OCI-LY7 (cell line): Measurements from ENCODE around the gene DUOX2. TPM values are rescaled to one million over a fixed set of nuclear protein-coding genes. Genes with fewer than 3 reads are reported as not detected.

Experiments
- BruUV-seq: library from RNA; stranded (reverse); fragments of 400-500 nt; replicated peaks from 2 replicates; lab custom pipeline; 2021; lab: Mats Ljungman, UMichigan
- CTCF ChIA-PET: fragments of 300-600 bp; sonication (Branson Sonifier 250); formaldehyde crosslinking; loops from one replicate; lab custom pipeline; 2022; ENCODE audit warnings: antibody characterized with exemption; ENCODE audit not compliant: unreplicated experiment; lab: Charles Lee
- POLR2A ChIA-PET: fragments of 300-600 bp; sonication (Branson Sonifier 250); formaldehyde crosslinking; loops from one replicate; lab custom pipeline; 2022; ENCODE audit warnings: antibody characterized with exemption; lab: Charles Lee
- DNase-seq: peaks from one replicate; pipeline ENCODE4 v3.0.0-alpha.2; 2015; ENCODE audit warnings: low spot score
- H2AFZ ChIP-seq: fragments of 200-600 bp; sonication (generic), shearing (Covaris generic); 2 replicates; pipeline ENCODE4 v1.6.1; 2014; ENCODE audit warnings: mild to moderate bottlenecking, antibody characterized with exemption, low read length, moderate library complexity
- H3K27ac ChIP-seq: fragments of 200-600 bp; sonication (generic); 2 replicates; pipeline ENCODE4 v1.5.1; 2014; ENCODE audit warnings: mixed run types, low read depth, mild to moderate bottlenecking, moderate library complexity, low read length, inconsistent platforms; ENCODE audit not compliant: poor library complexity, severe bottlenecking
- H3K36me3 ChIP-seq: fragments of 200-600 bp; sonication (generic); 2 replicates; pipeline ENCODE4 v1.6.1; 2014; ENCODE audit warnings: mild to moderate bottlenecking, antibody characterized with exemption, low read length, moderate library complexity, mixed read lengths; ENCODE audit not compliant: insufficient read depth
- H3K4me1 ChIP-seq: fragments of 200-600 bp; sonication (generic); 2 replicates; pipeline ENCODE4 v1.5.1; 2014; ENCODE audit warnings: mild to moderate bottlenecking, low read length; ENCODE audit not compliant: insufficient read depth, poor library complexity, severe bottlenecking
- H3K4me2 ChIP-seq: fragments of 200-600 bp; sonication (generic); 2 replicates; pipeline ENCODE4 v1.6.1; 2014; ENCODE audit warnings: mild to moderate bottlenecking, low read length
- H3K4me3 ChIP-seq: fragments of 200-600 bp; sonication (generic); 2 replicates; pipeline ENCODE4 v1.5.1; 2014; ENCODE audit warnings: mild to moderate bottlenecking, low read depth, low read length; ENCODE audit not compliant: poor library complexity, severe bottlenecking
- H3K79me2 ChIP-seq: fragments of 200-600 bp; sonication (generic); 2 replicates; pipeline ENCODE4 v1.6.1; 2016; ENCODE audit warnings: low read depth, mild to moderate bottlenecking, low read length, moderate library complexity, mixed read lengths; ENCODE audit not compliant: insufficient read depth
- H3K9me2 ChIP-seq: fragments of 200-600 bp; sonication (generic); 2 replicates; pipeline ENCODE4 v1.6.1; 2016; ENCODE audit warnings: mild to moderate bottlenecking, low read length, mixed read lengths; ENCODE audit not compliant: insufficient read depth
- H3K9me3 ChIP-seq: fragments of 200-600 bp; sonication (generic); 2 replicates; pipeline ENCODE4 v1.6.1; 2014; ENCODE audit warnings: mild to moderate bottlenecking, mixed run types, low read length, mixed read lengths
- H4K20me1 ChIP-seq: fragments of 200-600 bp; sonication (generic); 2 replicates; pipeline ENCODE4 v1.6.1; 2014; ENCODE audit warnings: mild to moderate bottlenecking, antibody characterized with exemption, low read length, moderate library complexity, mixed read lengths; ENCODE audit not compliant: insufficient read depth
- EZH2phosphoT487 ChIP-seq: fragments of 200-600 bp; sonication (generic); IDR thresholded peaks from 2 replicates; pipeline ENCODE4 v1.6.1; 2018; ENCODE audit warnings: low read depth, borderline replicate concordance, mild to moderate bottlenecking, mixed run types, antibody characterized with exemption, low read length, moderate library complexity, mixed read lengths
- intact Hi-C: fragments of 100-400 bp; cut with micrococcal nuclease; formaldehyde crosslinking; loops from one replicate; pipeline ENCODE4 v1.10.0; 2022; ENCODE audit not compliant: unreplicated experiment
- total RNA-seq, 2 experiments: library from RNA; depleted of rRNA in 1 of 2; stranded (reverse); fragments of >200 nt in 1 of 2; shearing (Covaris generic) in 1 of 2; gene quantifications; 2 replicates each; pipeline ENCODE4 v1.2.3, GENCODE V29; 2014 to 2022
- TF ChIP-seq, protein P1 (sequence below): fragments of 200-600 bp; sonication (generic); conservative IDR thresholded peaks from 2 replicates; pipeline ENCODE4 v1.5.1; 2014; ENCODE audit warnings: mild to moderate bottlenecking, antibody characterized with exemption, low read length, moderate library complexity, mixed read lengths

Gene DUOX2
- total RNA-seq, 2 experiments from 2014 or later: 0.03 to 0.06 TPM

DNA sequence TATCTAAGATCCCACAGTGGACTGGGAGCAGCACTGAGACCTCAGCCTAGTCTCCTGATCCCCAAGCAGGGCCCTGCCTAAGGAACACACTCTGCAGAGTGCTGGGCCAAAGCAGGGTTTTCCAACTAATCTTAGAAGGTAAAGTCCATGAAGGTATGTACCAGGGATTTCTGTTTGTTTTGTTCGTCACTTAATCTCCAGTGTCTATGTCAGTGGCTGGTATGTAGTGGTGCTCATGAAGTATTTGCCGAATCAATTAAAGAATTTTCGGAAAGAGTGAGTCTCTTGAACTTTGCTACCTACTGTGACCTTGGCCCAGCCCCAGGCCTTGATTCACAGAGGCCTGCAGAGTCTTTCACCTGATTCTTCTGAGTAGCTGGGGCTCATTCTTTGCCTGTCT lies 17.5 kb upstream of the DUOX2 start:
- no TSS peak for BruUV-seq
- no peak overlapping the region for H3K4me3 ChIP-seq
- no peaks in the 10 kb centered on the region for H3K9me2 ChIP-seq
- TF ChIP-seq EZH2phosphoT487: no peak
- TF ChIP-seq, protein P1, sequence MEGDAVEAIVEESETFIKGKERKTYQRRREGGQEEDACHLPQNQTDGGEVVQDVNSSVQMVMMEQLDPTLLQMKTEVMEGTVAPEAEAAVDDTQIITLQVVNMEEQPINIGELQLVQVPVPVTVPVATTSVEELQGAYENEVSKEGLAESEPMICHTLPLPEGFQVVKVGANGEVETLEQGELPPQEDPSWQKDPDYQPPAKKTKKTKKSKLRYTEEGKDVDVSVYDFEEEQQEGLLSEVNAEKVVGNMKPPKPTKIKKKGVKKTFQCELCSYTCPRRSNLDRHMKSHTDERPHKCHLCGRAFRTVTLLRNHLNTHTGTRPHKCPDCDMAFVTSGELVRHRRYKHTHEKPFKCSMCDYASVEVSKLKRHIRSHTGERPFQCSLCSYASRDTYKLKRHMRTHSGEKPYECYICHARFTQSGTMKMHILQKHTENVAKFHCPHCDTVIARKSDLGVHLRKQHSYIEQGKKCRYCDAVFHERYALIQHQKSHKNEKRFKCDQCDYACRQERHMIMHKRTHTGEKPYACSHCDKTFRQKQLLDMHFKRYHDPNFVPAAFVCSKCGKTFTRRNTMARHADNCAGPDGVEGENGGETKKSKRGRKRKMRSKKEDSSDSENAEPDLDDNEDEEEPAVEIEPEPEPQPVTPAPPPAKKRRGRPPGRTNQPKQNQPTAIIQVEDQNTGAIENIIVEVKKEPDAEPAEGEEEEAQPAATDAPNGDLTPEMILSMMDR: no peak
- ChIA-PET CTCF (no interaction called here), POLR2A (no interaction called here)
- no peaks in the 10 kb centered on the region for H3K4me1 ChIP-seq
- H3K27ac ChIP-seq: no peak overlapping the region
- H2AFZ ChIP-seq: no peak overlapping the region
- DNase-seq: no peak
- no peaks in the 10 kb centered on the region for H3K79me2 ChIP-seq
- H3K9me3 ChIP-seq: no peaks in the 10 kb centered on the region
- intact Hi-C loops: no loop called here
- H3K36me3 ChIP-seq: no peaks in the 10 kb centered on the region
- no peaks in the 10 kb centered on the region for H4K20me1 ChIP-seq
- H3K4me2 ChIP-seq: no peak overlapping the region

DNA sequence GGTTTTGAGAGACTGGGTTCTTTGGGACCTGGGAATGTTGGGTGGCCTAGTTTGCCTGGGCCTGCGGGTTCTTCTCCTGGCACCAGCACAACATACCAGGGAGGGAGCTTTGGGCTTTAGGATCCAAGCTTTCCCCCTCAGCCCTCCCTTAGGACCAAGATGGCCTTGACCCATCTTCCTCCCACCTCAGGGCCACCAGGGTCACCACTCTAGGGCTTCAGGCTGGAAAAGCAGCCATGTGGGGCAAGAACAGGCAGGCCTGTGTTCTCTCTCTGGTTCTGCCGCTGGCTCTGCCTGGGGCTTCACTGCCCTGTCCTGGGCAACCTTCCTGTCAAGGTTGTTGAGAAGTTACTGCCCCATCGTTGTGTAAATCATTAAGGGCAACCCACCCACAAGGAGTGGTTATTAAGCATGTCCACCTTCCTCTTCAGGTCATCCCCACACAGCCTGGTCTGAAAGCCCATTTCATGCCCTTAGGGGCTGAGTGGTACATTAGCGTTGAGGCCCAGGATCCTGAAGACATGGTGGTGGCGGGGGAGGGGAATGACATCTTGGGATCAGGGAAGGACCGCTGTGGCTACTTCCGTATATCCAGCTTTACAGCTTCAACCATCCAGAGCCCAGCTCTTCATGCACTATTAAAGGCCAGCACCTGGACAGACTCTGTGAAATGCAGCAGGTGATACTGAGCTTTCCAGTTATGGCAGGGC lies 16.5 kb upstream of the DUOX2 start:
- Histone ChIP-seq H3K4me1 (no peaks in the 10 kb centered on the region), H2AFZ (no peak overlapping the region), H3K79me2 (no peaks in the 10 kb centered on the region), H3K9me3 (no peaks in the 10 kb centered on the region), H3K9me2 (no peaks in the 10 kb centered on the region), H3K36me3 (no peaks in the 10 kb centered on the region), H3K27ac (no peak overlapping the region), H3K4me3 (no peak overlapping the region), H3K4me2 (no peak overlapping the region), H4K20me1 (no peaks in the 10 kb centered on the region)
- no peak for DNase-seq
- POLR2A ChIA-PET: no interaction called here
- intact Hi-C loops: no loop called here
- CTCF ChIA-PET: no interaction called here
- BruUV-seq: no TSS peak
- TF ChIP-seq EZH2phosphoT487: no peak
- TF ChIP-seq, protein P1: no peak

DNA sequence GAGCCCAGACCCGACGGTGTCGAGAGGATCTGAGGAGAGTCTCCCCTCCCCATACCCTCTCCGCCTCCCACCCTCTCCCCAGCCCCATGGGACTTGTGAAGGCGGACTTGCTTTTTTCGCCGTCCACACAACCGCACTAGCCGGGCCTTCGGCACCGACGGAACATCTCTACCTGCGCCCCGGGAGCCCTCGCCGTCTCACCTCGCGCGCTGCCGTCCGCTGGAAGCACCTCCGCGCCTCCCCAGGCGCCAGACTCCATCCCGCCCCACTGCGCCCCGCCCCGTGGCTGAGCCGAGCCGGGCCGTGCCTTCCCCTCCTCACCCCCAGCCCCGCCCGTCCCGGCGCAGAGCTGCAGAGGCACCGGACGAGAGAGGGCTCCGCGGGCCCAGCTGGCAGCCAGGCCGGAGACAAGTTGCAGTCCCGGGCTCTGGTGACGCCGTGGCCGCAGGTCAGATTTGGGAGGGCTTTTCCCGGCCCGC lies 15.7 kb upstream of the DUOX2 start, which contains the start of the genes DUOX1 and DUOXA1:
Gene DUOX1, plus strand, starts transcription at position 344 of the 479 bp plus-strand sequence. CDS start 1,973 bp downstream, outside the sequence.
Gene DUOXA1, minus strand, starts transcription at position 229 of the 479 bp plus-strand sequence. CDS start 6,865 bp downstream, outside the sequence.
- DNase-seq: no peak
- H2AFZ ChIP-seq: no peak within 1 kb of the TSS
- no peaks in the 10 kb centered on the region for H3K79me2 ChIP-seq
- ChIA-PET CTCF (no interaction called here), POLR2A (no interaction called here)
- no peaks in the 10 kb centered on the region for H3K36me3 ChIP-seq
- no peak within 1 kb of the TSS for H3K4me3 ChIP-seq
- H3K4me2 ChIP-seq: no peak within 1 kb of the TSS
- no peaks in the 10 kb centered on the region for H3K9me3 ChIP-seq
- BruUV-seq: no TSS peak
- H3K4me1 ChIP-seq: no peaks in the 10 kb centered on the region
- H4K20me1 ChIP-seq: no peaks in the 10 kb centered on the region
- no peaks in the 10 kb centered on the region for H3K9me2 ChIP-seq
- intact Hi-C loops: loop anchor here (5.0 kb wide), 1 partner anchor 328 kb away; no protein-coding TSS in a partner anchor
- no peak for TF ChIP-seq EZH2phosphoT487
- TF ChIP-seq, protein P1: no peak
- no peak within 1 kb of the TSS for H3K27ac ChIP-seq
